GM19468 (cell line): ENCODE results near the gene RASSF8.

ENCODE experiments used
- ATAC-seq: cut with Tn5 transposase; IDR thresholded peaks from one replicate; pipeline ENCODE4 v1.9.1; 2021; ENCODE audit warnings: mild to moderate bottlenecking, moderate library complexity, moderate number of reproducible peaks; ENCODE audit not compliant: unreplicated experiment; ENCODE audit errors: extremely low read depth

Gene RASSF8

DNA sequence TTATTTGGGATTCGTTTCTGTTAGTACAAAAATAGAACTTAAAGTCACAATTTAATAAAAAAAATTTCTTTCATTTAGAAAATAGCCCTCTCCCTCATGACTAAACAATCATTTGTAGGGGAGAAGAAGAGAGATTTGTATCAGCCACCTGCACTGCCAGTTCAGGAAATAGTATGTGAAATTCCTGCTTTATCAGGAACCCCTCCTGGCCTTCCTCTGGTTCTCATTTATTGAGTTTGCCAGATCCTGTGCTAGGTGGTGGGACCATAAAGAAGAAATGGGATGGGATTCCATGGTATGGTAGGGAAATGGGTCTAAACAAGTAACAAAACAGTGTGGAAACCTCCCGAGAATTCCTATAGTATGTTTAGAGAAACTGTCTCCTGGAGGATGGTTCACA is 30.0 kb downstream of the RASSF8 start:
- no peak for ATAC-seq

DNA sequence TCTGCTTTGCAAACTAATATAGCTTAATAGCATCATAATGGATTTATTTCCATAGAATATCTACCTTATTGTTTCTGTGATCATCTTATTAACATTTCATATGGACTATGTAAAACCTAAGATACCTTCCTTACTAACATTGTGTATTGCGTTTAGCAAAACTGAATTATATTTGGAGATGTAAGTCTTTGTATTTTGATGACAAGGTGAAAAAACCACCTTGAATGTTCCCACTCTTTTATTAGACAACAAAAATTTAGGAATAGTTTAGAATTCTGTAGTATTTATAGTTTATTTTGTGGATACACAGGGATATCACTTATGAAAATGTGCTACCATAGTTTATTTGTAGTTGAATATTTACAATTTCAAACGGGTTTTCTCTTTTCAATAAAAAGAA is 32.0 kb downstream of the RASSF8 start:
- ATAC-seq, result no peak

DNA sequence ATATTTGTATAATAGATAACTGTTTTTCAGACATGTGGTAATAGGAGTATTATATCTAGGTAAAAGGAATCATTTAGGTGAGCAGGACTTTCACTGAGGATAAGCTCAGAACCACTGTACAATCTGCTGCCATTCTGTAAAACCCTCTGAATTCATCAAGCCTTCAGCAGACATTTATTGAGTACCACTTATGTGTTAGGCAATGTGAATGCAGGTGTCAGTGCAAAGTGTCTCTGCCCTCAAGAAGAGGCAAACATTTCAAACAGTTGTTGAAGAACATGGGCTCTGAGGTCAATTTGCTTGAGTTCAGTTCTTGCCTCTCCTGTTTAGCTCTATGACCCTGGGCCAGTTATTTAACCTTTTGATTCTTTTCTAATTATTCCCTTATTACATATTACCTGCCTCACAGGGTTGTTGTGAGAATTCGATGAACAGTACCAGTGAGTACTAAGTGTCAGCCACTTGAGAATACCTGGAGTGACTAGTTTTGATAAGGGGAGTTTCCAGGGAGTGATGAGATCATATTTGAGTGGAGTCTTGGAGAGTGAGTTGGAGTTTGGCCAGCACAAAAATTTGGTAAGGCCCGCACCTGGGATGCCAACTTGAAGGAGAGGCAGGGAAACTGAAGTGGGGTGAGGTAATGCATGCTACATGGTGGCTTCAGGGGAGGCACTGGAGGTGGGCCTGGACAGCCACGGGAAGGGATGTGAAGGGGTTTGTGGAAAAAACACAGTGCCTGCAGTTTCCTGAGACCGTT is 33.7 kb downstream of the RASSF8 start:
- no peak for ATAC-seq

DNA sequence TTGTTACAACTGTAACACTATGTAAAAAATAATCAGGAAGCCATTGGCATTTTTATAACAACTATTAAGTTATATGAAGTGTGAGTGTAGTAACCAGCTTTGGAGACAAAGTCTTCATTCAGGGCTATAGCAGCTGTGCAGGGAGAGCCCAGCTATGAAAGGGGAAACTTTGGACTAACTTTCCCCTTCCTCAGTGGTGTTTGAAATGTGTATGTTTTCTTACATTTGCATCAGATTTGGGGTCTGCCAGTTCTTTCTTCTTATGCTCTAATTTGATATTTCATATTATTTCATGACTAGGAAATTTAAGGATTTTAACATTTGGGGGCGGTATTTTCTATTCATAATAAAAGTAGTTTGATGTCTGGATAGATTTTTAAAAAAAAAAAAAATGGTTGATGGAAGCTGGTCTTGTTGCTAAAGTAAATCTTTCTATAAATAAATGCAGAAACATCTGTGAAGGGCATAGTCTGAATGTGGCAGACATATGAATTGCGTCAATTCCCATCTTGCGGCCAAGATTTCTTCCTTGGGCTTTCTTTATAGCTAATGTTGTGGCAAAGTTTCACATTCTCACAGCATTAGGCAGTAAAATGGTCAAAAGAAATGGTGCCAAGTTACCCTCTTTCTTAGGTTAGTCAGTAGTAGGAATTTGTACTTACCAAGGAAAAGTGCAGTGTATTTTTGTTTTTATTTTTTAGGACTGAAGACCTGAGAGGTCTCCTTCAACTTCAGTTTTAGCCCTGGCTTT is 35.6 kb downstream of the RASSF8 start:
- no peak for ATAC-seq

DNA sequence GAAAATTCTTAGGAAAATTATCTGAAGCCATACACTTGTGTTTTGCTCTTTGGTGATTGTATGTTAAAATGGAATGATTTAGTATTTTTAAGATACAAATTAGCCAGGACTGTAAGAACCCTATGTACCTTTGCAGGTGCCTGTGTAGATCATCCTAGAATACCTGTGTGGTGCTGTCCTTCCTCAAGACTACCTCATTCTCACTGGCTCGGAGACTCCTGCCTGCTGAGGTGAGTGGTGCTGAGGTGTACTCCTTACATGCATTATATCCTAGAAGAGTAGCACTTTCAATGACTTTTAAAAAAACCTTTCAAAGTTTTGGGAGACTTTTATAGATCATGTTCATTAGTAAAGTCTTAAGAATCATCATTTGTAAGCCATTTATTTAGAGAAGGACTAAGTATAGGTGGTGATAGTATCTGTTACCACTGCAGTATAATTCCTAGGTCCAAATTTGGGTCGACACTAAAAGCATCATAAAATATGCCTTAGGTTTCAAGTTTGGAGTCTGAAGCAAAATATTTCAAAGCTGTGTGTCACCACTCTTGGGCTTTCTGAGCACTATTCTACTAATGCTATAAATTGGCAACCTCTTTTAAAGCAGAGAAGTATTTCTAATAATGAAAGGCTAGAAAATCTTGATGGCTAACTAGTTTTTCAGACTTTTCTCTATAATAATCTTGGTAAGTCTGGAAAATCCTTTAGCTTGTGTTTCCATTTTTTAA is 36.6 kb downstream of the RASSF8 start:
- ATAC-seq, result no peak

DNA sequence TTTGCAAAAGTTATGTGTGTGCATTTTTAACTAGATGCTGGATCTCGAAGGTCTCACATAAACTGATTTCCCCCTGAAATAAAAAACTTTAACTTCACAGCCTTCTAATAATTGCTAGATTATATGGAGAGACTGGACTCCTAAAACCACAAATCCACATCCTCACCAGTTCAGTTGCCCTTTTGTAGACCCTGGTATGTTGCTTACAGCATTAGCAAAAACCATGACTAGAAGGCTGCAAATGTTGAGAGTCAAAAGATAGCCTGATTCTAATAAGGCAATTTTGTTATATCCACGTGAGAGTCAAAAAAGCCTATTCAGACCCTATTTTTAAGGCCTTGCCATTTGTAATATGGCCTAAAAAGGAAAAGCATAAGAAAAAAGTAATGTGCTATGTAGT is 37.4 kb downstream of the RASSF8 start:
- ATAC-seq, result no peak

DNA sequence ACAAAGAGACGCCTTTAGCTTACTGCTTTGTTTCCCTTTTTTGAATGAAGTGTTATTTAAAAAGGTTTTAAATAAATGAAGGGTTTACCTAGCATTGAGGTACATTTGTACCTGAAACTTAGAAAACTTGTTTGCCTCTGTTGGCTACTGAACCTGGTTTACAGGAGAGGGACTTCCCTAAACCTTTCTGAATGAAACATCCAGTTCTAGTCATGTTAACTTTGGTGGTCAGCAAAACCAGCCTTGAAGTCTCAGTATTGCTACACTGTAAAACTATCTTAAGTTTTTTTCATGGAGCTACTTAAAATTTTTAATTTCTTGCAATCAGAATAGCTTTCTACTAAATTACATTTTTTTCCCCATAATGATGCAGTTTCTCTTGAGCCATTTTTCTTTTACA is 38.2 kb downstream of the RASSF8 start:
- ATAC-seq, result no peak

DNA sequence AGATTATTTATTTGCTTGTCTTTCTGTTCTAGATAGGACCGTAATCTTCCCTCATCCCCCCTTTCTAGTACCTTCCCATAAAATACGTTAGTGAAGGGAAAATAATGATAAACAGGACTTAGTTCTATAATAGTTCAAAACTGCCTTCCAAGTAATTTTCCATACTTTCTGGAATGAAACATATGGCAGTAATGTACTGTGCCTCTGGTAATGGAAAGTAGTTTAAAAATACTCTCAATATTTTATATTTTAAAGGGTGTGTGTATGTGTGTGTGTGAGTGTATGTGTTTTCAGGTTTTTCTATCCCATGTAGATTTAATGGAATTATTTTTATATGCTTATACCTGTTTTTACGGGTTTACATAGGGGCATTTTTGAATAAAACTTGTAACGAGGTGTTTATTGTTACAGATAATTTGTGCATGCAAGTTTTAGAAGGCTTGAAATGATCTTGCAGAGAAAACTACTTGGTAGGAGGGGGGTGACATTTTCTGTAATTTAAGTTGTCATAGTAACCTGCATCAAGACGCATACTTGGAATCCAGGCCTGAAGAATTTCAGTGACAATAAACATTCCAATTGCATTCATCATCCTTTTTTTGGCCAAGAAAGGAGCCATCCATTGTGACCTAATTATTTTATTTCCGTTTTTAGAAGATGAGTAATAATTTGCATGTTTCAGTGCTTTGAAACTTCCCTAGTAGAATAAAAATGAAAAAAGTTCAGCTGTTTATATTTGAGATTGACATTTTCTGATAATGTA is 38.9 kb downstream of the RASSF8 start:
- no peak for ATAC-seq

DNA sequence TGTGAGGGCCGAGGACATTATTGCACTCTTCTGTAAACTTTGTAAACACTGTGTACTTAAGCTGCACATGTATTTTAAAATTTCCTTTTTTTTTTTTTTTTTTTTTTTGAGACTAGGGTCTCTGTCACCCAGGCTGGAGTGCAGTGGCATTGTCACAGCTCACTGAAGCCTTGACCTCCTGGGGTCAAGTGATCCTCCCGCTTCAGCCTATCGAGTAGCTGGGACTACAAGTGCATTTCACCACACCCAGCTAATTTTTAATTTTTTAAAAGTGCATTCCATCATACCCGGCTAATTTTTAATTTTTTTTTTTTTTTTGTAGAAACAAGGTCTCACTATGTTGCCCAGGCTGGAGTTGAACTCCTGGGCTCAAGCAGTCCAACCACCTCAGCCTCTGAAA is 42.4 kb downstream of the RASSF8 start:
- no peak for ATAC-seq

DNA sequence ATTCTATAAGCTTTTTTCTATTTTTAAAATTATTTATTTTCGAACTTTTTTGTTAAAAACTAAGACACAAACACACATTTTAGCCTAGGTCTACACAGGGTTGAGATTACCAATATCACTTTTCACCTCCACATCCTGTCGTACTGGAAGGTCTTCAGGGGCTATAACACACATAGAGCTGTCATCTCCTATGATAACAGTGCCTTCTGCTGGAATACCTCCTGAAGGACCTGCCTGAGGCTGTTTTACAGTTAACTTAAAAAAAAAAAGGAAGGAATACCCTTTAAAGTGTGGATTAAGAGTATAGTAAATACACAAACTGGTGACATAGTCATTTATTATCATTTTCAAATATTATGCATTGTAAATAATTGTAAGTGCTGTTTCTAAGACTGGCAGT is 43.0 kb downstream of the RASSF8 start:
- no peak for ATAC-seq

DNA sequence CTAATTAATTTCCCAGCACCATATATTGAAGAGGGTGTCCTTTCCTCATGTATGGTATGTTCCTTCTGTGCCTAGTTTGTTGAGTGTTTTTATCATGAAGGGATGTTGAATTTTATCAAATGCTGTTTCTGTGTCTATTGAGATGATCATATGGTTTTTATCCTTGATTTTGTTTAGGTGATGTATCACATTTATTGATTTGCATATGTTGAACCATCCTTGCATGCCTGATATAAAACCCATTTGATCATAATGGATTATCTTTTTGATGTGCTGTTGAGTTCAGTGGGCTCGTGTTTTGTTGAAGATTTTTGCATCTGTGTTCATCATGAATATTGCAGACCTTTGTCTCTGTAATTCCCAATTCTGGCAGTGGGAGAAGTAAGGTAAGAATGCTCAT is 44.6 kb downstream of the RASSF8 start:
- no peak for ATAC-seq

DNA sequence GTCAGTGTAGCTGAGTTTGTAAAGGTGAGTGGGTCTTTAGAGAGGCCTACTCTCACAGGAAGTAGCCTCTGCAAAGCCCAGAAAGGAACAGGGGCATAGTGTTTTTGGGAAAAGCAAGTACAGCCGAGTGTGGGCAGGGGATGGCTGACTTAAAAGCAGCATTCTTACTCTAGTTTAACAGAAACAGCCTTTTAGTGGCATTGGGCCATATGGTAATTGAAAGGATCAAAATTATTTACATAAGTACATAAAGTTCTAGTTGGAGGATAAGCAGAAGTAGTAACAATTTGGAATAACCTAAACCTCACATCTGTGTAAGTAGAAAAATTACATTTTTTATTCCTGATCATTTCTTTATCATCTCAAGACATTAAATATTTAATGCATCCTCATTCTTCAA is 49.1 kb downstream of the RASSF8 start:
- no peak for ATAC-seq

DNA sequence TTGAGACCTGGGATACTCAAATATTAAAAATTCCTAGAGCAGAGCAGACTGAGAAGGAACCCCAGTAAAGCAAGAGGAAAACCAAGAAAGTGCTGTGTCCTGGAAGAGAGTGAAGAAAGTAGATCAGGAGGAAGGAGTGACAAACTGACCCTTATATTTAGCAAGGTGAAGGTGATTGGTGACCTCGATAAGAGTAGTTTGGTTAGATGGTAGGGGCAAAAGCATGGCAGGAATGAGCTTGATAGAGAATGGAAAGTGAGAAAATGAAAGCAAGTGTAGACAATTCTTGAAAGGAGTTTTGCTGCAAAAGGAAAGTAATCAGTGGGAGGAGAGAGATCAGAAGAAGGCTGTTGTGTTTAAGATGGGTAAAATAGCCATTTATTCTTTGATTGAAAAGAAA is 51.1 kb downstream of the RASSF8 start:
- no peak for ATAC-seq

DNA sequence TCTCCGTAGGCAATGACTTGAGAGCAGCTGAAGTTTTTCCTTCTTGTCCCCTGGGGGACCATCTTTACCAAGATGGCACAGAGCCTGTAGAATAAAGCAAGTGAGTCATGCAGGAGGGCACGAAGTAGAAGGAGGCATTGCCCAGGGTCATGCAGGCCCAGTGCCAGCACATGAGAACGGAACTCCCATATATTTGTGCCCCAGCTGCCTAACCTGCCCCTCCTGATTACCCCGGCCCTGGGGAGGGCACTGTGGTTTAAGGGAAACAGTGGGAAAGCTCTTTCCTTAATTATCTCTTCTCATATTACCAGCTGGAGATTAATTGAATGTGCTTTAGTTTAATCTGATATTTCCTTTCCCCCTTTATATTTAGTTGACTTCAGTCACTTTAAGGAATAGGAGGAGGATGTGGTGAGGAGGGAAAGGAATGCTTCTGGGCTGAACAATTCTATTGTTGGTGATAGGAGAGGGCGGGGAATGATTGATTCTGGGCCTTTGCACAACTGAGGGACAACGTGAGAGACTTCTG is 51.9 kb downstream of the RASSF8 start:
- ATAC-seq, result no peak

DNA sequence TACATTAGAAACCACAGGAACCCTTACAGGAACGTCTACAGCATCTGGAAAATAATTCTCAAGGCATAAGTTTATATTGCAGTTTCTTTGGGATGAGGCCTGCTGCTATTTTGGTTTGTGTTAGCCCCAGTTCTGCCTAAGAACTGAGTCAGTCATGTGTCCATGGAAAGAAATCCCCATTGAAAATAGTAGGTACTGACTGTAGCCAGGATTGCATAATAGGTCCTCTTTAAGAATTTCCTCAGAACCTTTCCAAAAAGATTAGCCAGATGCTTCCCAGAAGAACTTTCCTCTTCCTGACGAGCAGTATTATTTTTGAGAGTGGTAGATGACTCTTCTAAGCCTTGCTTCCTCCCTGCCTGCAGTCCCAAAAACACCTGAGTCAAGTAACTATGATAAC is 52.6 kb downstream of the RASSF8 start:
- no peak for ATAC-seq

DNA sequence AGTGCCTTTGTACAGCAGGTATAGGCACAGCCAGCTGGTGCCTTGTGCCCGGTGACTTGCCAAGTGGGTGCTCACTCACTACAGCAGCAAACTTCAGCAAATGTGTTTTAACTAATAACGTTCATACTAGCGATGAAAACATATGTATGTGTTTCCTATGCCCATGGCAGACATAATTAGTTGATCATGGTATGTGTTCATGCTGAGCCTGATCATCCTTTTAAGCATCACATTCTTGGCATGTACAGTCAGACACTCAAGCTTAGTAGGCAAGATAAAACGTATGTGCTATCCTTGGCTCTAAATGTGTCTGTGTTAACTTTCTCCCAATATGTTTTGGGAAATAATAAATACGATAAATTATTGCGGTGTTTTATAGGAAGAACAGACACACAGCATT is 55.6 kb downstream of the RASSF8 start:
- ATAC-seq, result no peak

DNA sequence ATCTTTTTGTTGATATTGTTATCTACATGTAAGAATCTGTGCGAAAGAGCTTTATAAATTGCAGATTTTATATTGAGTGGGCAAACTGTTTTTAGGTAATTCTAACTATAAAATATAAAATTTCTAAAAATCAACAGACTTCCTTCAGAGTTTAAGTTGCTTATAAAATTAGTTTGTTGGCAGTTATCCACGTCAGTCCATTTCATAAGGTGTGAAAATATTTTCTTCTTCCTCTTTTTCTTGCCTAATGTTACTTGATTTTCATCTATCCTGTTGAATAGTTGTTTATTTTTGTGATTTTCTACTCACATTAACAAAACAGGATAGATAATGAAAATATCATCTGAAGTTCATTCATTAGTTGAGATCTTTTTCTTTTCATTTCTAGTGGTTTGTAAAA is 58.0 kb downstream of the RASSF8 start:
- no peak for ATAC-seq

DNA sequence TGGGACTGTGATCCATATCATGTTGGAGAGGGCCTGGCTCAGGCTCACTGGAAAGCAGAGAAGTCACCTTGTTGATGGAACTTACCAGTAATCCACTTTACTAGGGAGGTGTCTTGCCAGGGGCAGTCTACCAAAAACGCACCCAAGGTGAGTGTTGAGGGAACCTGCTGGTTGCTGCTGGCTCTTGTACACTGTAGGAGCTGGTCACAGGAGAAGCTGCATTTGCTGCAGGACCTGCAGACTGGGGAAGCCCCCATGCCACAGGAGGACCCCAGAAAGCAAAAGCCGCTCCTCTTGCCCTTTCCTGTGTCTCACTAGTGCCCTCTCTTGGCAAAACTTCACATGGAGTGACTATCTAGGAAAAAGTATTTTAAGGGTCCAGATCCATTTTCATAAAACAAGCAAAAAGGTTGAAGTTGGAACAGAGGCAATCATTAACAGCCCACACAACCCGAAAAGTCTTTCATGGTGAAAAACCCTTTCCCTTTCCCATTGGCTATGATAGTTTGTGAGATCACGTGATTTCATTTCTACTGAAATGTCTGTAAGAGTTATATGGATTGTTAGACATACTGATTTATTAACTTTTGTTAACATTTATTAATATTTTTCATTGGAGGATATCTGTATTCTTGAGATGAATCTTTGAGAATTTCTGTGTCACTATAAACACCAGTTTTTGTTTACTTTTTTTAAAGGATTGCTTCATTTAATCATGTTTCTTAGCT is 59.2 kb downstream of the RASSF8 start:
- ATAC-seq, result no peak

DNA sequence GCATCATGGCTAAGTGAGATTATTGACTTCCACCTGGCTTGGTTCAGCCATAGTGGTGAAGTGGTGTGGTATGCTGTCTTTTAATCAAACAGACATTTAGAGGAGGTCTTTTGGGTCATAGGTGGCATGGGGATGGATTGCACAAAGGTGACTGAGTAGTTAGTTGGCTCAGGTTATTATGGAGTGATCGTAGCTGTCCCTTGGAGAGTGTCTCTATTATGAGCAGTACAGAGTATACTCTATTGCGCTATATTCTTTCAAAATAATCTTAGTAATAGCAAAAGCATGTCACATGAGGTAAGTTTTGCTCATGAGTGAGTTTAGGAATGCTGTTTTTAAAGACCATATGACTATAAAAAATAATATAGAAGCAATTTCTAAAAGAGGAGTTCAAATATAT is 60.4 kb downstream of the RASSF8 start:
- ATAC-seq, result no peak

DNA sequence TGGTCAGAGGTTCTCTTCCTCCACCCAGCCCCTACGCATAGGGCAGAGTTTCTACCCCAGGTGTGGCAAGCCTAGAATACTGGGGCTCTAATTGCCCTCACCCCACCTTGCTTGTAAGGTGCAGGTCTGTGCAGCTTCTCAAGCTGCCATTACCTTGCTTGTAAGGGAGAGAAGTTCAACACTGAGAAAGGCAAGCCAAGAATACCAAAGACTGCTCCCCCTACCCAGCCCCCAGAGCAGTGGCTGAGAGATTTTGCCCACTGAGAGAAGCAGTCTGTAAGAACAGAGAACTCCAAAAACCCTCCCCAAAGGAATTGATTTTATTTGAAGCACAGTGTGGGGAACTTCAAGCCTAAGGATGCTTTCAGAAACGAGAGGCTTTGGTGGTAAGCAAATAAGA is 63.1 kb downstream of the RASSF8 start:
- ATAC-seq, result no peak
